Ovary (tissue), 9 donors: Measurements from ENCODE around the gene TMEM192. TPM values are rescaled to one million over a fixed set of nuclear protein-coding genes. Genes with fewer than 3 reads are reported as not detected.

ENCODE experiments used
- DNase-seq, 5 donors: peaks; one replicate each; pipeline ENCODE4 v3.0.0-alpha.2; 2019 to 2020
- H3K27ac ChIP-seq, 2 donors: fragments of 200-600 bp; one replicate each; pipeline versions ENCODE4 v1.5.1 to v1.8.0; 2019 to 2022
- H3K27me3 ChIP-seq: fragments of 200-600 bp; one replicate; pipeline ENCODE4 v1.8.0; 2022
- H3K36me3 ChIP-seq: fragments of 200-600 bp; sonication (generic); one replicate; pipeline ENCODE4 v1.5.1; 2019
- H3K4me1 ChIP-seq: one replicate; pipeline ENCODE4 v1.8.1; 2013; ENCODE audit warnings: mild to moderate bottlenecking, moderate library complexity; ENCODE audit not compliant: insufficient read depth
- H3K4me3 ChIP-seq: fragments of 200-600 bp; sonication (generic); one replicate; pipeline ENCODE4 v1.5.1; 2017
- H3K9me3 ChIP-seq, 2 donors: fragments of 200-600 bp in 1 of 2; sonication (generic) in 1 of 2; one replicate each; pipeline versions ENCODE4 v1.5.1 to v1.8.1; 2013 to 2019; ENCODE audit warnings: mild to moderate bottlenecking in 1 of 2, moderate library complexity in 1 of 2
- EP300 ChIP-seq: sonication (generic); formaldehyde crosslinking; IDR thresholded peaks from one replicate; pipeline ENCODE4 v1.6.1; 2017; ENCODE audit warnings: antibody characterized with exemption
- POLR2A ChIP-seq: fragments of 450-650 bp; IDR thresholded peaks from one replicate; pipeline ENCODE4 v1.6.1; 2017; ENCODE audit warnings: antibody characterized with exemption, mild to moderate bottlenecking, moderate library complexity
- WGBS, 3 donors: extraction: QIAGEN DNeasy Blood & Tissue Kit in 1 of 3; methylation state at CpG; one replicate each; pipeline versions ENCODE4 v1.1.5 to v1.1.7; 2013 to 2017; 5-methylcytosine and 5-hydroxymethylcytosine counted together
- intact Hi-C, 4 donors: fragments of 100-400 bp; cut with DNase I; formaldehyde crosslinking; loops; one replicate each; pipeline versions ENCODE4 v1.11.0 to v1.15.1; 2022 to 2023
- polyA plus RNA-seq, 2 donors: library from polyadenylated mRNA; stranded (reverse); fragments of 200-250 nt in 1 of 2; fragments of 350-450 nt in 1 of 2; fragmentation: Illumina TruSeq in 1 of 2; extraction: RNeasy Lipid Tissue Mini Kit (QIAGEN cat#74804) in 1 of 2; gene quantifications; one replicate each; pipeline ENCODE4 v1.2.3, GENCODE V29; 2013 to 2014
- total RNA-seq, 7 donors: library from RNA; depleted of rRNA in 2 of 7; stranded (reverse); fragments of >200 nt in 2 of 7; fragmentation: NEBNext Ultra II Directional in 3 of 7; extraction: Animal tissue kit (Norgen Biotek cat#: 25700) in 3 of 7; gene quantifications; one replicate each; pipeline versions ENCODE4 v1.1.0 to v1.2.4, GENCODE V29; 2016 to 2023
- TF ChIP-seq, protein P1 (sequence below), 3 donors: fragments of 450-650 bp in 2 of 3; fragments of 200-600 bp in 1 of 3; IDR thresholded peaks; one replicate each; pipeline versions ENCODE4 v1.5.1 to v1.8.0; 2016 to 2022; ENCODE audit warnings: antibody characterized with exemption in 3 of 3, mild to moderate bottlenecking in 1 of 3
- donor health status: DM: no; HTN: no; CAD: no; lungs with moderate emphysema.
- donor health status: DM: no; HTN: no; CAD: no.
- donor health status: Bipolar disorder and iron deficiency.
- donor health status: DM: yes; HTN: yes; CAD: no.
- donor health status: DM: no; HTN: no; CAD: no.
- donor health status: DM: yes; HTN: yes; CAD: no.

The TMEM192 gene
- total and polyA plus RNA-seq, 9 donors: 16.7 to 40.8 (median 25.3) TPM

DNA sequence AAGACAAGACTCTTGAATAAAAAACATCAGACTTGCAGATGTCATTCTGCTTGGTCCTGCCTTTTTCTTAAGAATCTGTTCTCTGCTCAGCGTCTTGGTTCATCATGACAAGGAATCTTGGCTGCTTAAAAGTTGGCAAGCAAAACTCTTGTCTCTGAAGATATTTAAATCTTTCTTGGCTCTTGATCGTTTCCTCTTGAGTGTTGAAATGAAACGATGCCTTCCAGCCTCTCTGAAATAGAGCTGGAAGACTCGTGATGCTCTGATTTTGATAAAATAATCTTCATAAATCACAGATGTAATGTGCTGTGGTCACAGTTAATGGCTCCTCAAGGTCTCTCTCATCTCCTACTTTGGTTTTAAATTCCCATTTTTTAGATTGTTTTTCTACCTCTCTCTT, 39.9 kb upstream of the TMEM192 start:
- no peaks in the 10 kb centered on the region for H3K36me3 ChIP-seq
- no peak overlapping the region for H3K27ac ChIP-seq
- H3K4me1 ChIP-seq: no peaks in the 10 kb centered on the region
- WGBS, 3 donors: 7 to 9% (median 7%) methylated on average over 4 of the region's 4 CpGs
- DNase-seq: no peak
- H3K9me3 ChIP-seq: no peaks in the 10 kb centered on the region
- intact Hi-C loops: no loop called here
- H3K27me3 ChIP-seq: no peaks in the 10 kb centered on the region
- TF ChIP-seq POLR2A (no peak), EP300 (no peak)
- TF ChIP-seq, protein P1, sequence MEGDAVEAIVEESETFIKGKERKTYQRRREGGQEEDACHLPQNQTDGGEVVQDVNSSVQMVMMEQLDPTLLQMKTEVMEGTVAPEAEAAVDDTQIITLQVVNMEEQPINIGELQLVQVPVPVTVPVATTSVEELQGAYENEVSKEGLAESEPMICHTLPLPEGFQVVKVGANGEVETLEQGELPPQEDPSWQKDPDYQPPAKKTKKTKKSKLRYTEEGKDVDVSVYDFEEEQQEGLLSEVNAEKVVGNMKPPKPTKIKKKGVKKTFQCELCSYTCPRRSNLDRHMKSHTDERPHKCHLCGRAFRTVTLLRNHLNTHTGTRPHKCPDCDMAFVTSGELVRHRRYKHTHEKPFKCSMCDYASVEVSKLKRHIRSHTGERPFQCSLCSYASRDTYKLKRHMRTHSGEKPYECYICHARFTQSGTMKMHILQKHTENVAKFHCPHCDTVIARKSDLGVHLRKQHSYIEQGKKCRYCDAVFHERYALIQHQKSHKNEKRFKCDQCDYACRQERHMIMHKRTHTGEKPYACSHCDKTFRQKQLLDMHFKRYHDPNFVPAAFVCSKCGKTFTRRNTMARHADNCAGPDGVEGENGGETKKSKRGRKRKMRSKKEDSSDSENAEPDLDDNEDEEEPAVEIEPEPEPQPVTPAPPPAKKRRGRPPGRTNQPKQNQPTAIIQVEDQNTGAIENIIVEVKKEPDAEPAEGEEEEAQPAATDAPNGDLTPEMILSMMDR (IDR thresholded peaks at IDR 0.05): no peak
- no peak overlapping the region for H3K4me3 ChIP-seq

DNA sequence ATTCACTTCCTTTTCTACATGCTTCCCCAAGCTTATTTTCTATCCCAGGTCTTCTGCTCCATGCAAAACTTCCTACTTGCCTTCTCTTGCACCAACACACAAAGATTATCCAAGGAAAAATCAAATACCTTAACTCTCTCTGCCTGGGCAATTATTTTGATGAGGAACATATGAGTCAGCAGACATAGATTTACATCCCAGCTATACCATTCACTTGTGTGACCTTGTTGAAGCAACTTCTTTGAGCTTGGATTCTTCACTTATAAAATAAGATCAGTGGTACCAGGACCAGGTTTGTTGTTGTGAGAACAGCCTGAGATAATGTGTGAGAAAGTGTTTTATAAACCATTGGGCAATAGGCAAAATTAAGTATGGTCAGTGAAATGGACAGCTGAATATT, 39.1 kb upstream of the TMEM192 start:
- Histone ChIP-seq H3K27me3 (no peaks in the 10 kb centered on the region), H3K4me1 (no peaks in the 10 kb centered on the region), H3K4me3 (no peak overlapping the region), H3K27ac (no peak overlapping the region), H3K36me3 (no peaks in the 10 kb centered on the region), H3K9me3 (no peaks in the 10 kb centered on the region)
- DNase-seq: no peak
- intact Hi-C loops: no loop called here
- TF ChIP-seq, protein P1 (IDR thresholded peaks at IDR 0.05): no peak
- no peak for TF ChIP-seq POLR2A
- no peak for TF ChIP-seq EP300

GRCh38 chr4:165150545-165150944, 37.9 kb upstream of the TMEM192 start:
- Histone ChIP-seq H3K27ac (no peak overlapping the region), H3K27me3 (no peaks in the 10 kb centered on the region), H3K4me1 (no peaks in the 10 kb centered on the region), H3K4me3 (no peak overlapping the region), H3K9me3 (no peaks in the 10 kb centered on the region), H3K36me3 (no peaks in the 10 kb centered on the region)
- no peak for DNase-seq
- TF ChIP-seq POLR2A (no peak), EP300 (no peak)
- TF ChIP-seq, protein P1 (IDR thresholded peaks at IDR 0.05): no peak
- intact Hi-C loops: no loop called here
- WGBS, 3 donors: 81 to 89% (median 82%) methylated on average over 3 of the region's 3 CpGs

- Histone ChIP-seq H3K27me3 (no peaks in the 10 kb centered on the region), H3K4me3 (no peak overlapping the region), H3K36me3 (no peaks in the 10 kb centered on the region), H3K4me1 (no peaks in the 10 kb centered on the region), H3K9me3 (no peaks in the 10 kb centered on the region), H3K27ac (no peak overlapping the region)
- 79 to 90% (median 87%) methylated on average over 3 of the region's 3 CpGs for WGBS, 3 donors
- no peak for TF ChIP-seq POLR2A
- TF ChIP-seq, protein P1 (IDR thresholded peaks at IDR 0.05): no peak
- no peak for TF ChIP-seq EP300
- DNase-seq: no peak
- intact Hi-C loops: loop anchor here in 1 of 4 donors (10.0 kb wide), 1 partner anchor 326 kb away; no protein-coding TSS in a partner anchor
Observed at GRCh38 chr4:165138843-165139242, 26.2 kb upstream of the TMEM192 start.
